Suprapubic skin (tissue), 3 donors: ENCODE data around the gene RCAN2.

Source experiments
- CTCF ChIP-seq, 2 donors: fragments of 200-600 bp in 1 of 2; fragments of 450-650 bp in 1 of 2; sonication (generic) in 1 of 2; IDR thresholded peaks; one replicate each; pipeline ENCODE4 v1.5.1; 2016 to 2019; ENCODE audit warnings: antibody characterized with exemption in 2 of 2, mild to moderate bottlenecking in 1 of 2, moderate library complexity in 1 of 2
- POLR2A ChIP-seq, 2 donors: fragments of 450-650 bp; IDR thresholded peaks; one replicate each; pipeline ENCODE4 v1.6.1; 2017; ENCODE audit warnings: antibody characterized with exemption in 2 of 2, mild to moderate bottlenecking in 2 of 2, moderate library complexity in 2 of 2

DNA sequence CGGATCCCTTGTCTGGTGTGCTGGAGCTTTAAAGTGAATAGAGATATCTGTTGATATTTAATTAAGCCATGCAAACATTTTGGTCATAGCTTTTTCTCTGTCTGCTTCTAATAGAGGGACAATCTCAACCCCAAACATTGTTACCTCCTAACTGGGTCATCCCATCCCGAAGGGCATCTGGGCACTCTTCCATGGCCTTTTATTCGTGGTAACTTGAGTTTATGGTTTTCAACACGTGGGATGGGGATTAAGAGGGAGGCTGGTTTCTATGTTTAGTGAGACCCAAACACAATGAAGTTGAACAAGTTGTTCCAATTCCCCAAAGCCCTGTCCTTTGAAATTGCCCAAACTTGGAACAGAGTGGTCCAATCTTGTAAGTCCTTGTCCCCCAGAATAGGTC is 319.1 kb downstream of the RCAN2 start:
- TF ChIP-seq CTCF (IDR thresholded peaks at IDR 0.05) (no peak), POLR2A (IDR thresholded peaks at IDR 0.05) (no peak)
